GM18907 (cell line): ENCODE data around the gene AGR2.
A peak's percentile ranks its signal among the peaks of the same experiment; 100 is the strongest.
"Not testable (repeated sequence)": the region's sequence is repeated elsewhere in the genome, so short reads cannot be mapped to it uniquely, and the experiment has no call there.

Experiments used
- ATAC-seq: cut with Tn5 transposase; IDR thresholded peaks from one replicate; pipeline ENCODE4 v1.9.1; 2021; ENCODE audit warnings: mild to moderate bottlenecking, moderate library complexity; ENCODE audit not compliant: unreplicated experiment

Gene AGR2

DNA sequence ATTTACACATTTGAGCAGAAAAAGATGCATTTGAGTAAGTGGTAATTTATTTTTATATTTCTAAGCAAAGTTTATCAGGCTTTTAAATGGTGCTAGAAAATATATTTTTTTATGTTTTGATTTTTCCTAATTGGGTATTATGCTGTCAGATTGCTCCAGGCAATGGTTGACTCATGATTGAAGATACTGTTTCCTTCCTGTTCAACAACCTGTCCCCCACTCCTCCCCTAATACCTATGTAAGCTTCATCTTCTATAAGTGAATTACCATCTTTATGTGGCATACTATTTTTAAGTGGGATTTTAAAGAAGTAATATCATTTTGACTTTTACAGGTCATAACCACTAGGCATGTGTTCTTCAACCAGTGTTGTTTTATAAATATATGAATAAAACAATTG lies 29.8 kb downstream of the AGR2 start:
- ATAC-seq: no peak

DNA sequence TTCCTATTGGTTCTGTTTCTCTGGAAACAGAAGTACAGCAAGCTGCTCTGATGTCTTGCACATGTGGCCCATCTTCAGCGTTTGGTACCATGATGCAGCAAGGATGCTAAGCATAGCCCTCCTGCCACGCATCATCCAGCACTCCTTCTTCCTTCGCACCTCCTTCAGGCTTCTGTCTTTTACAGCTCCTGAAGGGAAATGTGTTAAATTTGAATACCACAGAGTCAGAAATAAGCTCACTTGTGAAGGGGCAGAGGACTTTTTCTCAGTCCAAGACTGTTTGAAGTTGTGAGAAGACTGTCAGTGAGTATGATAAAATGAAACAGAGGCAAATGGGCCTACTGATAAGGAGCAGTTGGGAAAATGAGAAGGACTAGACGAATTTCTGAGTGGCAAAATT lies 30.5 kb downstream of the AGR2 start:
- no peak for ATAC-seq

DNA sequence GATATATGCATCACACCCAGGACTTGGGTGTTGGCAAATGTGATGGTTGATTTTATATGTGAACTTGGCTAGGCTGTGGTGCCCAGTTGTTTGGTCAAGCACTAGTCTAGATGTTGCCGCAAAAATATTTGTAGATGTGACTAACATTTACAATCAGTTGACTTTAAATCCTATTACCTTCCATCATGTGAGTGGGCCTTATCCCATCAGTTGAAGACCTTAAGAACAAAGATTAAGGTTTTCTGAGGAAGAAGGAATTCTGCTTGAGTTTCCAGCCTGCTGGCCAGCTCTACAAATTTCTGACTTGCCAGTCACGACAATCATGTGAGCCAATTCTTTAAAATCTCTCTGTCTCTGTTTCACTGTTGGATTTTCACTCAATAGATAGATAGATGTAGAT lies 30.9 kb downstream of the AGR2 start:
- no peak for ATAC-seq

DNA sequence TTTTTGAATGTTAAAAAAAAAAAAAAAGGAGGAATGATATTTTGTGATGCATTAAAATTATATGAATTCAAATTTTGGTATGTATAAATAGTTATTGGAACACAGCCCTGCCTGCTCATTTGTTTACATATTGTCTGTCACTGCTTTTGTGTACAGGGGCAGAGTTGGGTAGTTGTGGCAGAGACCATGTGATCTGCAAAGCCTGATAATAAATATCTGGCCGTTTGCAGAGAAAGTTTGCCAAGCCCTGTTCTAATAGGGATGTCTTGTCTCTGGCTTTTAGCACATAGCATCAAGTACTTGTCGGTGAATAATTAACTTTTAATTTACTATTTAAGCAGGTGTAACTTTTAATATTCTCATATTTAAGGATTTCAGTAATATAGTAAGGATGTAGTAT lies 31.5 kb downstream of the AGR2 start:
- no peak for ATAC-seq

DNA sequence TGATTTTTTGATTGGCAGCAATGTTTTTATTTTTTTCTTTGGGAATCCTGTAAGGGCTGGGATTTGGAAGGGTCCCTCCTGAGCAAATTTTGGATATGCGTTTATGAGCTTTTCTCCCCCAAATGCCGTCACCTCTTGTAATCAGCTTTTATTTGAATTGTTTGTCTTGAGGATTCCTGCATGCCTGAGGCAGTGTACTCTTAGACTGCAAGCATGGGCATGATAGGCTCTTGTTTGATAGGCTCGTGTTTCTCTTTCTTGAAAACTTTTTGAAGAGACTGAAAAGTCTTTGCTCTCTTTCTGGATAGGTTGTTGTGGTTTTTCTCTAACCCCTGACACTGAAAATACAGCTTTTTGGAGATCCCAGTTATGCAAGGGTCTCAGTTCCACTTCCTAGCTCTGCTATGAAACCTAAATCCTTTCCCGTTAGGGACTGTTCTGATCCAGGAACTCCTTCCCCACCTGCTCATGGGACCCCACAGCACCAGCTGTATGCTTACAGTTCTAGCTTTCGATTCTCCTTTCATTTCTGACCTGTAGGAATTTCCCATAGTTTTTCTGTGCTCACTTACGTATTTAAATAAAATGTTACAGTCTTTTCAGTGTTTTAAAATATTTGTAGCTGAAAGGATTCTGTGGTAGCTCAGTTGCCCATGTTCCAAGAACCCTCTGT lies 34.0 kb downstream of the AGR2 start:
- no peak for ATAC-seq

DNA sequence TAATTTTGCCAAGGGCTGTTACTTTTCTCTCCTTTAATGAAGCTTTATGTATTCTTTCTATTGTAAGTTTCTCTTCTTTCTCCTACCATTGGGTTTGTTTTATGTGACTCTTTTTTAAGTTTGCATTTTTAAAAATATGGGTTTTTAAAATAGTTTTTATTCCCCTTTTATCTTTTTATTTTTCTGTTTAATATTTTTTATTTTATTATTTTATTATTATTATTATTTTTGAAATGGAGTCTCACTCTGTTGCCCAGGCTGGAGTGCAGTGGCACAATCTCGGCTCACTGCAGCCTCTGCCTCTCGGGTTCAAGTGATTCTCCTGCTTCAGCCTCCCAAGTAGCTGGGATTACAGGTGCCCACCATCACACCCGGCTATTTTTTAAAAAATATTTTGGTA lies 34.8 kb downstream of the AGR2 start:
- not testable (repeated sequence) for ATAC-seq

DNA sequence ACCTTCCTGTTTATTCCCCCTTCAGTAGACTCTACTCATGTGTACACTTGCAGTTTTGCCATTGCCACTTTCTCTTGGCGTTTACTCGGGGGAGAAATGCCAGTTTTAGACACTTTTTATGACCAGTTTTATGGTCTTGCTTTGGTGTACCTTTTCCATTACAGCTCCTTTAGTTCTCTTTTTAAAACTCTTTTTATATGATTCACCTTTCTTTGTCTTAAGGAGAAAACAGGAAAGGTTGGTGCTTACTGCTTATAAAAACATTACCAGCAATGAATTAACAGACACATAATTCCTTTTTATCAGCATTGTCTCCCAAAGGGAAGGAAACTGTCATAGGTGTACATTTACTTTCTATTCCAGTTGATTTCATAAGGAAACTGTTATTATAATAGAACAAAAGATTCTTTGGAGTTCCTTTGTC lies 39.4 kb downstream of the AGR2 start:
- ATAC-seq: no peak

DNA sequence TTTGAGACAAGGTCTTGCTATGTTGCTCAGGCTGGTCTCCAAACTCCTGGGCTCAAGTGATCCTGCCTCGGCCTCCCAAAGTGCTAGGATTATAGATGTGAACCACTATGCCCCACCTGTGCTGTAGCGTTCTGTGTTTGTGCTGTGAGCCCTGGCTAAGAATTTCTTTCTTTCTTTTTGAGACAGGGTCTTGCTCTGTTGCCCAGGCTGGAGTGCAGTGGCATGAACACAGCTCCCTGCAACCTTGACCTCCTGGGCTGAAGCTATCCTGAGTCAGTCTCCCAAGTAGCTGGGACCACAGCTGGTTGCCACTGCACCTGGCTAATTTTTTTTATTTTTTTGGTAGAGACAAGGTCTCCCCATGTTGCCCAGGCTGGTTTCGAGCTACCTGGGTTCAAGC lies 39.9 kb downstream of the AGR2 start:
- no peak for ATAC-seq

DNA sequence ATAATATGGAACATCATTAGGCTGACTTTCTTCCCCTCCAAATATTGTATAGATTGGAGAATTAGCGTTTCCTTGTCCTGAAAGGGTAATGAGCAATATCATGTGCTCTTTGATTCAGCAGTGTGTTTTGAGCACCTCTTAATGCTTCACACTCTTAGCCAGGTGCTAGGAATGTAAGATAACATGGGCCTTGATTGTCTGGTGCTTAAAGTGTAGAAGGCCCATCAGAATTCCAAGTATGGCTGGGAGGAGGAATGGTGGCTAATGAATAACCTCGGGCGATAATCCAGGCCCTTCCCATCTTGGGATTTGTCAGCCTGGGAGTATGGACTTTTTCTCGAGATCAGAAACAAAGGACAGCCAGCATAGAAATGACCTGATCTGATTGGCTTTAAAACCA lies 42.6 kb downstream of the AGR2 start:
- no peak for ATAC-seq

DNA sequence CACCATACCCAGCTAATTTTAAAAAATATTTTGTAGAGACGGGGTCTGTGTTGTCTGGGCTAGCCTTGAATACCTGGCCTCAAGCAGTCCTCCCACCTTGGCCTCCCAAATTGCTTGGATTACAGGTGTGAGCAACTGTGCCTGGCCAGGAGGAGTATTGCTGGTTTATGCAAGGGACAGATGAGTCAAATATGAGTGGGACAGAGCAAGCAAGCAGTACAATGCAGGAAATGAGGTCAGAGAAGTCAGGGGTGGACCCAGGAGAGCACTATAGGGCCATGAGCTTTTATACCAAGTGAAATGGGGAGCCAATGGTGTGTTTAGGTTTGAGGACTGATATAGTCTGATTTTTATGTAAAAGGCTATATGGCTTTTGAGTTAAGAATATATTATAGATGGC lies 45.0 kb downstream of the AGR2 start:
- no peak for ATAC-seq

DNA sequence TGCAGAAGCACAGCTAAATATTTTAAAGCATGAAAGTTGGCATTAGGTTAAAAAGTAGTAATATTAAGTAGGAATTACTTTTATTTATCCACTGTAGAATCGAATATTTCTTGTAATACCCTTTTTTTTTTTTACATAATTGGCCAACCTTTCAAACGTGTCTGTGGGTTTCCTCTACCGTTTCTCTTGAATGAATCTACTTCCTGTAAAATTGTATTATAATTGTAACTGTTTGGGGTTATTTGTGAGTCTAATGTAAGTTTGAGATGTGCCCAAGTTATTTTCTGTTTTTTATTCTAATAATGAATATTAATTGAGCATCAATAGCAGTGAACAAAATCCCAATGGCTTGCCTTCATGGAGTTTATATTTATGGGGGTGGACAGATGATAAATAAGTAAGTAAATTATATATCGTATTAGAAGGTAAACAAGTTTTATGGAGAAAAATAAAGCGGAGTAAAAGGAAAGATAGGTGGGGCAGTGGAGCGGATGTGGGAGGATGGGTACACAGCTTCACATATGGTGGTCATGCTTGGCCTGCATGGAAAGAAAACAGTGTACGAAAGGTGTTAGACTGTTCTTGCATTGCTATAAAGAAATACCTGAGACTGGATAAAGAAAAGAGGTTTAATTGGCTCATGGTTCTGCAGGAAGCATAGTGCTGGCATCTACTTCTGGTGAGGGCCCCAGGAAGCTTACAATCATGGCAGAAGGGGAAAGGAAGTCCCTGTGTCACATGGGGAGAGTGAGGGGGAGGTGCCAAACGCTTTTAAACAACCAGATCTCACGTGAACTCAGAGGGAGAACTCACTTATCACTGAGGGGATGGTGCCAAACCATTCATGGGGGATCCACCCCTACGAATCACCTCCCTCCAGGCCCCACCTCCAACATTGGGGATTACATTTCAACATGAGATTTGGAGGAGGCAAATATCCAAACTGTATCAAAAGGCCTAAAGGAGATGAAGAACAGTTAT lies 45.9 kb downstream of the AGR2 start:
- ATAC-seq: no peak

DNA sequence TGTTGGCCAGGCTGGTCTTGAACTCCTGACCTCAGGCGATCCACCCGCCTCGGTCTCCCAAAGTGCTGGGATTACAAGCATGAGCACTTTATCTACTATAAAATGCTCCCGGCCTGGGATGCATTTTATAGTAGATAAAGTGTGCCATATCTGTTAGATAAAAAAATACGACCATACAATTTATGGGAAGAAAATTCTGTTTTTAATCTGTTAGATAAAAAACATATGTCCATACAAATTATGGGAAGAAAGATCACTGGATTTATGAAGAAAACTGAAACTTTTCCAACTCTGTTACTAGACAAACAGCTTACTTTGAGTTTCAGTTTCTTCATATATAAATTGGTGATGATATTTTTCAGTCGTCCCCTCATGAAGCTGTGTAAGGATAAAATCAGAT lies 46.8 kb downstream of the AGR2 start:
- no peak for ATAC-seq

DNA sequence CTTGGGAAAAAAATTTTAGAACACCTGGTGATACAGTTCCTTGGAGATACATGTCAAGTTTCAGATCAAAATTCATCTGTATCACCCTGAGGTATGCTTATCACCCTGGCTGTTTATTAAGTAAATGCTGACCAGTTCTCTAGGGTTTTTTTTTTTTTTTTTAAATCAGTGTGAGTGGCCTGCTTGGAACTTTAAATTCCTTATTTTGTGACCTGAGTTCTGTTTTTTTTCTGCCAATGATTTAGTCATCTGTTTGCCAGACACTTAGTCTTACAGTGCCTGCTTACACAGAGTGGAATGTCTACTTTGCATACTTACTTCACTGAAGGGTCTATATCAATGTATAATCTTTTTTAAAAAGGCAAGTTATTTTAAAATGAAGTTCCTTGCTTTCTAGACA lies 49.4 kb downstream of the AGR2 start:
- no peak for ATAC-seq

DNA sequence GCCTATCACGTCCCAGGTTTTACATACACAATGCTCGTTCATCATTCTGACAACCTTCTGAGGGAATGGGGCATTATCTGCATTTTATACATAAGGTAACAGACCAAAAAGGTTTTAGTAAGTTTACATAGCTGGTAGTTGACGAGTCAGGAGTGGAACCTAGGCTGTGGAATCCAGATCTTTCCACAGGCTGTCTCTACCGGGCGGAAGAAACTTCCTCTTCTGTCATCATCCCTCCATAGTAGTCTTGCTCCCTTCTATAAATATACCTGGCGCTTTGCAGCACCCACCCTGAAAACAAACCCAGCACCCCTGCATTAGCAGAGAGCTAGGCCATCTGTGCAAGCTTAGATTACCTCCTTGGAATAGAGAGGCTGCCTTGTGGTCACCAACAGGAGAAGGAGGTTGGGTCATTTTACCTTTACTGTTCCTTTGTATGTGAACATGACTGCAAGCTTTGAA lies 49.9 kb downstream of the AGR2 start:
- no peak for ATAC-seq

DNA sequence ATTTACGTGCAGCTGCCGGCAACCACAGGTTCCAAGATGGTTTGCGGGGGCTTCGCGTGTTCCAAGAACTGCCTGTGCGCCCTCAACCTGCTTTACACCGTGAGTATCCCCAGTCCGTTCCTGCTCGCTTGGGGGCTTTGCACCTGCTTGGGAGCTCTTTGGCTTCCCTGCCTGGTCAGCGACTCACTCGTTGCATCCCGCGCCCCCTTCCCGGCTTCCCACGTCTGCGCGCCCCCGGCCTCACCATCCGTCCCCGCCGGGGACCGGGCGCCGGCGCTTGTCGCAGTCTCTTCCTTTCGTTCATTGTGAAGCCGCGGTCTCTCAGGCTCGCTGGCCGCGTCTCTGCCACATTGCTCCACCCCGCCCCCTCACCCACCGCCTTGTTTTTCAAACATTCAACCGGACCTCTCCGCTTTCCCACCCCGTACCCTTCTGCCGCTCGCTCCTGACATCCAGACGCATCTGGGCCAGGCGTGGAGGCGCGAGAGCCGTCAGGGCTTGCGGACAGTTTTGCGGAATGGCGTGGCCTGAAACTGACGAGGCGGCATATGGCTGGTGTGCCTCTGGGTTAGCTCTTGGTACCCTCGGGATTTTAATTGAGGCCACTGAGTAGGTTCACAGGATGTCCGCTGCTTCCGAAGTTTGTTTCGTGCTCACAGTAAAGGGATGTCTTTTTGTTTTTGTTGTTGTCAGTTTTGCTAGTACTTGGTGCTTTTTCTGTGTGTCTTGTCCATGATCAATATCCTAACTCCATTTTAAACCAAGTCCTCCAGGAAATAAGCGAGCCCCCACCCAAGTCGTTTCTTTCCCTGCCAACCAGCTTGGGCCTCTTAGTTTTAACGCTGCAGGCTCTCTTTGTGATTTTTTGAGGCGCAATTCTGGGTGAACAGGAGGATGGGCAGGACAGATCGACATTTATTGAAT lies 50.6 kb downstream of the AGR2 start:
- ATAC-seq: peak; percentile 34

DNA sequence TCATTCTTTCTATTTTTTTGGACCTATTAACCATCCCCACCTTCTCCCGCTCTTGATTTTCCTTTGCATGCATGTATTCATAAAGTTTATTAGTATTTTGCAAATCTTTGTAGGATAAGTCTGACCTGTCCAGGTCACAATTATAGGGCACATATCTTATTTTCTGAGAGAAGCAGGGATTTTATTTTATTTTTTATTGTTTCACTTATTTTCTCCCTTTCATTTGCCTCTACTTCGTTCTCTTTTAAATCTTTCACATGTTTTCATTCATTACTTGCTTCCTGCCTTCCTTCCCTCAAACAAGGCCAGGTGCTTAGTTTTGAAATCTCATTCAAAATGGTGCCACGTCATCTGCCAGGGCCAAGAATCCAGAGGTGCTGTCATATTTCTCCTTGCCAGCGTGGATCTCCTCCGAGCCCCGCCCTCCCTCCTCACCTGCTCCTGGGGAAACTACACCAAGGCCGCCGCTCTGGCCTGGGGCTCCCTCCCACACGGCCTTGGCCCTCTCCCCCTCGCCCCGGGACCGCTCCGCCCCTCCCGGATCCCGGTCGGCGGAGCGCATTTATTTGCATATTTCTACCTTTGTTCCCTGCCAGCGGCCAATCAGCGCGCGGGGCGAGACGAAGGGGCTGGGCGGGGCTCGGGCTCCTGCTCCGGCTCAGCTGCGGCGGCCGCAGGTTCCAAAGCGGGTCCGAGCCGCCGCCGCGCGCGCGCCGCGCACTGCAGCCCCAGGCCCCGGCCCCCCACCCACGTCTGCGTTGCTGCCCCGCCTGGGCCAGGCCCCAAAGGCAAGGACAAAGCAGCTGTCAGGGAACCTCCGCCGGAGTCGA lies 51.5 kb downstream of the AGR2 start, which contains the start of gene TSPAN13:
Gene TSPAN13 (plus strand): TSS at position 654 of the 830 bp plus-strand sequence. CDS start 213 bp downstream, outside the sequence.
- ATAC-seq: peak; percentile 64

DNA sequence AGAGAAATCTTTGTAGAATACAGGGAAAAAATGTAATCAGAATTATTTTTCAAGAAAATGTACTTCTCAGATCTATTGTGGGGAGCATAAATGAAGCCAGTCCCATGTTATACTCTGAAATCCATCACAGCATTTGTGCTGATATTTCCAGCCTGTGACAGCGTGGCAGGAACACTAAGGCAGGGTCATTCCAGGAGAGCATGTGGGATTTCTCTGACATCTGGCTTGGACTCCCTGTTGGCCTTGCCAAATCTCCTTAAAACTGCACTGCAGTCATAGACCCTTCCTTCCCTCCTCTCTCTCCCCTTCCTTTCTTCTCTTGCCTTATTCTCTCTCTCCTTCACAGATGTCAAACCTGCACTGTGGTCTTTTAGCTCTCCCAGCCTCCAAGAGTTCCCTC lies 57.7 kb downstream of the AGR2 start:
- ATAC-seq: no peak

DNA sequence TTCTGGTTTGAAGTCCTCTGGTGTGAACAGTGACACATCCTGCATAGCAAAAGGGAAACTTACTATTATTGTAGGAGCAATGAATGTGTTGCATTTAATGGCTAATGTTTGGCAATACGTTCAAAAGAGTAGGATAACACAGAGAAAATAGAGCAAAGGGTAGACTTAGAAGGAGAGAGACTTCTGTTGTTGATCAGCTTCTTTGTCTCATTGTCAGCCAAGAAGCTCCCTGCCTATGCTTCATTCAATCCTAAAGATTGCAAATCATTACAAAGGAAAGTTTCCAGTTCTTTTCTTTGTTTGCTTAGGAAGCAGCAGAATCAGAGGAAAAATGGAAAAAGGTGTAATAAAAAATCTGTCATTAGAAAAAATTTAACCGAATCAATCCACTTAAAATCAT lies 59.2 kb downstream of the AGR2 start:
- ATAC-seq: no peak

DNA sequence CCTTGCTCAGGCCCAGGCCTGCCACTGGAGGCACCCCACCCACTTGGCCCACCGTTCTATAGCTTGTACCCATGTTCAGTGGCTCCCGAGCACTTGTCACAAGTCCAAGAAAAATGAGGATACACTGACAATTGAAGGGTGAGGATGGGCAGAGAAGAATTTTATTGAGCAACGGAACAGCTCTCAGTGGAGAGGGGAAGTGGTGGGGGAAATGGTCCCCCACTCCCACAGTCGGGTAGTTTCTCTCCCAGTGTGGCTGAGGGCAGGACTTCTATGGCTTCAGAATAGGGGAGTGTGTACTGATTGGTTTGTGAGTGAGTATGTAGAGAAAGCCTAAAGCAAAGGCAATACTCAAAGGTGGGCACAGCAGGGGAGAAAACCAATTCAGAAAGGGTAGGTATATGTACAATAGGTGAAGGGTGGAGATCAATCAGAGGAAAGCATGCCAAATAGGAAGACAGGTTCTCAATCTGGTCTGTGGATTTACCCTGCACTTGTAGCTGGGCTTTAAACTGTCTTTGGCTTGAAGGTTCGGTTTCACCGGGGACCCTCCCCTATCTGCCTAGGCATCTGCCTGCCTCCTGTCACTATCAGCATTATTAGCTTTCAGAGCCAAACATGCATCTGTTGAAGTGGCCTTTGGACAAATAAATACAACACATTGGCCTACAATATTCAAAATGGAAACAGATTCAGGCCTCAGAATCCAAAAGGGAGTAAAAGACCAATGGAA lies 60.1 kb downstream of the AGR2 start:
- no peak for ATAC-seq
